GM18861 (cell line): Measurements from ENCODE around the gene LRRC8E.

Experiments
- ATAC-seq: cut with Tn5 transposase; IDR thresholded peaks from one replicate; pipeline ENCODE4 v1.9.1; 2021; ENCODE audit not compliant: unreplicated experiment

LRRC8E gene

GRCh38 chr19:7867092-7867844, 21.0 kb upstream of the LRRC8E start:
- ATAC-seq, result no peak

- ATAC-seq, result no peak
These were observed 20.0 kb upstream of the LRRC8E start for GRCh38 chr19:7868326-7868670.

- peak; percentile 40 for ATAC-seq
These were observed 19.4 kb upstream of the LRRC8E start for GRCh38 chr19:7868671-7869452.

- peak; percentile 40 for ATAC-seq
These were observed 18.8 kb upstream of the LRRC8E start for GRCh38 chr19:7869453-7869909.

- ATAC-seq, result no peak
These were observed 18.3 kb upstream of the LRRC8E start for GRCh38 chr19:7869910-7870511.

GRCh38 chr19:7870571-7871436, 17.5 kb upstream of the LRRC8E start:
- ATAC-seq, result no peak

- ATAC-seq, result no peak
These were observed 16.6 kb upstream of the LRRC8E start for GRCh38 chr19:7871437-7872305.

- no peak for ATAC-seq
These were observed 15.8 kb upstream of the LRRC8E start for GRCh38 chr19:7872306-7873204.

GRCh38 chr19:7873304-7874075, 14.8 kb upstream of the LRRC8E start:
- no peak for ATAC-seq

- no peak for ATAC-seq
These were observed 14.0 kb upstream of the LRRC8E start, which contains the start of gene PRR36 for GRCh38 chr19:7874076-7874896. Gene PRR36, minus strand, starts transcription at chr19:7874390. Its CDS starts 701 bp downstream, at chr19:7873689.

- ATAC-seq, result no peak
These were observed 13.4 kb upstream of the LRRC8E start for GRCh38 chr19:7874897-7875273.

- no peak for ATAC-seq
These were observed 11.0 kb upstream of the LRRC8E start for GRCh38 chr19:7877249-7877836.

- no peak for ATAC-seq
These were observed 9.1 kb upstream of the LRRC8E start for GRCh38 chr19:7879111-7879807.

GRCh38 chr19:7879836-7880235, 8.5 kb upstream of the LRRC8E start:
- no peak for ATAC-seq

GRCh38 chr19:7881910-7882309, 6.4 kb upstream of the LRRC8E start:
- ATAC-seq, result no peak

- no peak for ATAC-seq
These were observed 5.2 kb upstream of the LRRC8E start for GRCh38 chr19:7883105-7883504.
